Measurements from ENCODE around the gene HEXD. TPM values are rescaled to one million over a fixed set of nuclear protein-coding genes. Genes with fewer than 3 reads are reported as not detected.

The HEXD gene
- total and polyA plus RNA-seq, 2 donors (not counting 3 experiments of a cell fraction or from before 2014, with no cell fraction given): 12.9 to 18.6 TPM

GRCh38 chr17:82386255-82386831 is 31.8 kb upstream of the HEXD start:
- H3K9me3 ChIP-seq (replicated peaks; ENCODE audit: control insufficient read depth, insufficient read depth, low read length): no peaks in the 10 kb centered on the region
- no TSS peak for BruUV-seq (replicated peaks)
- no peaks in the 10 kb centered on the region for H3K27me3 ChIP-seq (ENCODE audit: control insufficient read depth in 2 of 2, insufficient read depth in 2 of 2, low read length in 2 of 2)
- no peaks in the 10 kb centered on the region for H3K9me1 ChIP-seq (replicated peaks; ENCODE audit: control insufficient read depth, extremely low read depth, insufficient read depth, low read length)
- no peak overlapping the region for H3K27ac ChIP-seq (ENCODE audit: insufficient read depth, low read depth, low read length)
- dilution Hi-C loops (cut with MboI; ENCODE audit: extremely low pct_ligation_motif_present, low sequenced_read_pairs) (no loop called here), intact Hi-C loops (cut with micrococcal nuclease) (no loop called here)
- H2AFZ ChIP-seq (ENCODE audit: low read depth, low read length): no peak overlapping the region
- no peaks in the 10 kb centered on the region for H3K79me2 ChIP-seq (ENCODE audit: control insufficient read depth, insufficient read depth, low read length)
- no peak for TF ChIP-seq GATA2 (IDR thresholded peaks at IDR 0.05; ENCODE audit: insufficient read depth, insufficient read length, low read depth, low read length)
- TF ChIP-seq MAX (IDR thresholded peaks at IDR 0.05; ENCODE audit: insufficient read depth, insufficient read length): no peak
- no peak for TF ChIP-seq CTCF (IDR thresholded peaks at IDR 0.05; ENCODE audit: extremely low read depth in 1 of 2, insufficient read depth in 1 of 2, low read depth in 1 of 2, low read length in 2 of 2)
- no peak for TF ChIP-seq JUN (IDR thresholded peaks at IDR 0.05; ENCODE audit: borderline replicate concordance, insufficient read depth, insufficient read length, low read depth)
- no peak for TF ChIP-seq POLR2AphosphoS5 (IDR thresholded peaks at IDR 0.05; ENCODE audit: insufficient read depth, low read depth, low read length)
- TF ChIP-seq EZH2 (IDR thresholded peaks at IDR 0.05; ENCODE audit: borderline replicate concordance, low read depth, low read length, severe bottlenecking): no peak
- no peak for TF ChIP-seq POLR2A (IDR thresholded peaks at IDR 0.05; ENCODE audit: low read depth, low read length)
- no peak for TF ChIP-seq FOS (IDR thresholded peaks at IDR 0.05; ENCODE audit: borderline replicate concordance, insufficient read depth, low read length)
- H3K4me2 ChIP-seq (ENCODE audit: insufficient read depth, low read length): no peak overlapping the region
- H3K4me1 ChIP-seq (ENCODE audit: control insufficient read depth, extremely low read depth, insufficient read depth, low read length): no peaks in the 10 kb centered on the region
- ChIA-PET CTCF (no interaction called here), POLR2A (no interaction called here)
- no peak overlapping the region for H3K4me3 ChIP-seq (replicated peaks in 1 of 3; ENCODE audit: insufficient read depth in 1 of 3, low read depth in 1 of 3, low read length in 3 of 3)
- DNase-seq (ENCODE audit: low read depth, low spot score): no peak
- no peak for FAIRE-seq
- no peak overlapping the region for H3K9ac ChIP-seq (replicated peaks; ENCODE audit: extremely low read depth, insufficient read depth, low read length)
- H3K36me3 ChIP-seq (ENCODE audit: control insufficient read depth in 2 of 2, extremely low read depth in 1 of 2, insufficient read depth in 2 of 2, low read length in 2 of 2): no peaks in the 10 kb centered on the region
- H4K20me1 ChIP-seq (replicated peaks; ENCODE audit: control insufficient read depth, extremely low read depth, insufficient read depth, low read length): no peaks in the 10 kb centered on the region

Data from endothelial cell of umbilical vein (primary cell).